ENCODE measurements around the gene COL16A1.
A peak's percentile ranks its signal among the peaks of the same experiment; 100 is the strongest.

DNA sequence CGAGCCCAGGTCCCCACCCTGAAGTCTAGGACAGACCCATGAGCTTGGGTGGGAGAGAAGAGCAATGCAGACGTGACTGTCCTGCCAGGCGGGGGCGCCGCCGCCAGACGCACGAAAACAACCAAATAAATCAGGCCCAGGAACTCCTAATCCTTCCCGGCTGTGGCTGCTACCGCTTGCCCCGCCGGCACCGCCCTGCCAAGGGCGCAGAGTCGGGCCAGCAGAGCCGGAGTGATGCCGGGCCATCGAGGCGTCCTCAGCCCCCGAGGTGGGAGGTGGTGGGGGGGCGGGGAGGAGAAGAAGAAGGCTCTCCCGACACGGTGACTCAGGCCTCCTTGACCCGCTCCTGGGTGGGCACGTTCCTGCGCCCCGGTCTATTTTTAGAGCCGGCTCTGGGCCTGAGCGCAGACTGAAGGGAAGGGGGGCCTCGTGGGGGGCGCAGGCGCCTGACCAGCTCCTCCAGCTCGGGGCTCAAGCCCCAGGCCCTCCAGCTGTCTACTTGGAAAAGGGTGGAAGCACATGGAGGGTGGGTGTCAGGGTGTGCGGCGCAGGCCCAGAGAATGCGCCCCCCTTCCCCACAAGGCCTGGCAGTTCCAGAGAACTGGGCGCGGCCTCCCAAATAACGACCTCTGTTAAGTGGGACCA, 10.7 kb upstream of the COL16A1 start:
- TF ChIP-seq, protein P1, sequence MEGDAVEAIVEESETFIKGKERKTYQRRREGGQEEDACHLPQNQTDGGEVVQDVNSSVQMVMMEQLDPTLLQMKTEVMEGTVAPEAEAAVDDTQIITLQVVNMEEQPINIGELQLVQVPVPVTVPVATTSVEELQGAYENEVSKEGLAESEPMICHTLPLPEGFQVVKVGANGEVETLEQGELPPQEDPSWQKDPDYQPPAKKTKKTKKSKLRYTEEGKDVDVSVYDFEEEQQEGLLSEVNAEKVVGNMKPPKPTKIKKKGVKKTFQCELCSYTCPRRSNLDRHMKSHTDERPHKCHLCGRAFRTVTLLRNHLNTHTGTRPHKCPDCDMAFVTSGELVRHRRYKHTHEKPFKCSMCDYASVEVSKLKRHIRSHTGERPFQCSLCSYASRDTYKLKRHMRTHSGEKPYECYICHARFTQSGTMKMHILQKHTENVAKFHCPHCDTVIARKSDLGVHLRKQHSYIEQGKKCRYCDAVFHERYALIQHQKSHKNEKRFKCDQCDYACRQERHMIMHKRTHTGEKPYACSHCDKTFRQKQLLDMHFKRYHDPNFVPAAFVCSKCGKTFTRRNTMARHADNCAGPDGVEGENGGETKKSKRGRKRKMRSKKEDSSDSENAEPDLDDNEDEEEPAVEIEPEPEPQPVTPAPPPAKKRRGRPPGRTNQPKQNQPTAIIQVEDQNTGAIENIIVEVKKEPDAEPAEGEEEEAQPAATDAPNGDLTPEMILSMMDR (IDR thresholded peaks at IDR 0.05; ENCODE audit: low read depth, low read length, poor library complexity, severe bottlenecking), result peak; percentile 72
- TF ChIP-seq EZH2phosphoT487 (IDR thresholded peaks at IDR 0.05; ENCODE audit: borderline replicate concordance, low read length), result no peak

Measured in DOHH2 (cell line).